ENCODE results near the gene VPS18. TPM values are rescaled to one million over a fixed set of nuclear protein-coding genes. Genes with fewer than 3 reads are reported as not detected.

VPS18 gene
- total RNA-seq, 4 donors from 2014 or later = 15.7 to 26.8 (median 23.8) TPM

DNA sequence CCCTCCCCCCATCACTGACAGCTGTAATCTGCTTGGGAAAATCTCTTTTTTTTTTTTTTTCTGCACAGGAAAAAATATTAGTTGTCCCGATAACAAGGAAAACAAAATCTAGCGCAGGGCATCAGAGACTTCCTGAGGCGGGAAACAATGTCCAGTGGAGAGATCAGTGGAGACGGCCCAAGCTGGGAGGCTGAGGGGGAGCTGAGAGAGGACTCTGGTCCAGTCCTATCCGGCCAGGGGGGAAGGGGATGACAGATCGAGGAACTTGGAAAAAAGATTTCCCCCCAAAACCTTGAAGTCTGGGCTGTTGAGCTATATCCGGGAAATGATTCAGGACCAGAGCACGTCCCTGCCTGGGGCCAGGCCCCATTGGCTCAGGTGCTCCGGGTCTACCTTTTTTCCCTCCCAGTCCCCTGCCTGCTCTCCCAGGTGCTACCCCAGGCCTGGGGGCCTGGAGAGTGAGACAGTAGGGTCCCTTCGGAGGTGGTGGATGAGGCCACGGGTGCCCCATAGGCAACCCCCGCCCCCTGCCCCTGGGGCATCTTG lies 20.9 kb downstream of the VPS18 start:
- no peak overlapping the region for H3K27ac ChIP-seq
- H3K4me1 ChIP-seq = no peaks in the 10 kb centered on the region
- H3K27me3 ChIP-seq = no peaks in the 10 kb centered on the region
- H3K4me3 ChIP-seq = no peak overlapping the region
- no peaks in the 10 kb centered on the region for H3K9me3 ChIP-seq
- H3K36me3 ChIP-seq = no peaks in the 10 kb centered on the region
- TF ChIP-seq POLR2A (IDR thresholded peaks at IDR 0.05) = no peak
- TF ChIP-seq, protein P1, sequence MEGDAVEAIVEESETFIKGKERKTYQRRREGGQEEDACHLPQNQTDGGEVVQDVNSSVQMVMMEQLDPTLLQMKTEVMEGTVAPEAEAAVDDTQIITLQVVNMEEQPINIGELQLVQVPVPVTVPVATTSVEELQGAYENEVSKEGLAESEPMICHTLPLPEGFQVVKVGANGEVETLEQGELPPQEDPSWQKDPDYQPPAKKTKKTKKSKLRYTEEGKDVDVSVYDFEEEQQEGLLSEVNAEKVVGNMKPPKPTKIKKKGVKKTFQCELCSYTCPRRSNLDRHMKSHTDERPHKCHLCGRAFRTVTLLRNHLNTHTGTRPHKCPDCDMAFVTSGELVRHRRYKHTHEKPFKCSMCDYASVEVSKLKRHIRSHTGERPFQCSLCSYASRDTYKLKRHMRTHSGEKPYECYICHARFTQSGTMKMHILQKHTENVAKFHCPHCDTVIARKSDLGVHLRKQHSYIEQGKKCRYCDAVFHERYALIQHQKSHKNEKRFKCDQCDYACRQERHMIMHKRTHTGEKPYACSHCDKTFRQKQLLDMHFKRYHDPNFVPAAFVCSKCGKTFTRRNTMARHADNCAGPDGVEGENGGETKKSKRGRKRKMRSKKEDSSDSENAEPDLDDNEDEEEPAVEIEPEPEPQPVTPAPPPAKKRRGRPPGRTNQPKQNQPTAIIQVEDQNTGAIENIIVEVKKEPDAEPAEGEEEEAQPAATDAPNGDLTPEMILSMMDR (IDR thresholded peaks at IDR 0.05) = no peak
- no peak for DNase-seq

- no peak overlapping the region for H3K27ac ChIP-seq
- DNase-seq = no peak
- H3K36me3 ChIP-seq = no peaks in the 10 kb centered on the region
- no peaks in the 10 kb centered on the region for H3K9me3 ChIP-seq
- TF ChIP-seq, protein P1 (IDR thresholded peaks at IDR 0.05) = no peak
- TF ChIP-seq POLR2A (IDR thresholded peaks at IDR 0.05) = no peak
- no peaks in the 10 kb centered on the region for H3K4me1 ChIP-seq
- no peak overlapping the region for H3K4me3 ChIP-seq
- H3K27me3 ChIP-seq = no peaks in the 10 kb centered on the region
Observed at GRCh38 chr15:40915679-40916078, 21.4 kb downstream of the VPS18 start.

DNA sequence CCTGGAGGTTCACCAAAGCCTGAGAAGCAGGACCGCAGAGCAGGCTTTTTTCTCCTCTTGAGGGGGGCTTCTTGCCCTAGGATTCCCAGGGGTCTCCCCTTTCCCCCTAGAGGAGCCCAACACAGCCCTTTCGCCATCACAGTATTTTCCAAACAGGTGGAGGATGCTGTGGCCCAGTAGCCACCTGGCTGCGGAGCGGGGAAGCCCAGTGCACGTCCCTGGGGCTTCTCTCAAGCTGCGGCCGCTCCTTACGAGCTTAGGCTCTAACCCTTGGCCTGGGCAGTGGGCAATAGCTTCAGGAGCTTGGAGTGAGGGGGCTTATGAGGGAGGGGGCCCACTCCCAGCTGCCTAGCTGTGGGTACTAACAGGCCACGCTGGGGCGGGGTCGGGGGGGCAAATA lies 23.3 kb downstream of the VPS18 start:
- Histone ChIP-seq H3K4me1 (peaks cover 0 to 9% (median 0%) of the 10 kb centered on the region in 4 donors), H3K27me3 (no peaks in the 10 kb centered on the region), H3K27ac (peak overlapping the region in 2 of 4 donors; percentile 26 to 49), H3K4me3 (no peak overlapping the region), H3K36me3 (no peaks in the 10 kb centered on the region), H3K9me3 (no peaks in the 10 kb centered on the region)
- DNase-seq = no peak
- TF ChIP-seq, protein P1 (IDR thresholded peaks at IDR 0.05) = no peak
- no peak for TF ChIP-seq POLR2A (IDR thresholded peaks at IDR 0.05)

- no peaks in the 10 kb centered on the region for H3K27me3 ChIP-seq
- H3K4me1 ChIP-seq = peaks cover 0 to 16% (median 0%) of the 10 kb centered on the region in 4 donors
- no peaks in the 10 kb centered on the region for H3K9me3 ChIP-seq
- H3K4me3 ChIP-seq = no peak overlapping the region
- TF ChIP-seq, protein P1 (IDR thresholded peaks at IDR 0.05) = no peak
- TF ChIP-seq POLR2A (IDR thresholded peaks at IDR 0.05) = no peak
- no peak for DNase-seq
- peak overlapping the region in 2 of 4 donors; percentile 26 to 49 for H3K27ac ChIP-seq
- H3K36me3 ChIP-seq = no peaks in the 10 kb centered on the region
Observed at GRCh38 chr15:40918146-40918798, 24.0 kb downstream of the VPS18 start.

DNA sequence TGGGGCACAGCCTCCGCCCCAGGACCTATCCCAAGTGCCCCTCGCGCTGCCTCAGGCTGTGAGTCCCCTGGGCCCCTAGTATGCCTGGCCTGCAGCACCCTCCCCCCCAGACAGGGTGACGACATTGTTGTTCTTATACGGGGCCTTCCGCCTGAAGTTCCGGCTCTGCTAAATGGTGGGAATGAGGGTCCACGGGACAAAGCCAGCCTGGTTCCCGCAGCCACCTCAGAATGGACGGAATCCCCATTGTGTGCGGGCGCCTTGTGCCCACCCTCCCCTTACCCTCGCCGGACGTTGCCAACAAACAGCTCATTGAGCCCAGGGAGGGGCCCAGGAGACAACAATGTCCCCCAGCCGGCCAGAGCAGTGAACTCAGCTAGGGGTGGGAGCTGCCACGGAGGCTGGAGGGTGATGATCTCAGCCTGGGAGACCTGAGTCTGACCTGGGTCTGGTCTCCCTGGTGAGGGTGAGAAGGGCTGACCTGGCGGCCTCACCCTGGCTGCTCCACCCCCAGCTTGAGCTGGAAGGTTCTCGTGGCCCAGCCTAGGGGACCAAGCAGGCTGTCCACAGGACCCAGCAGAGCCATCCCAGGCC lies 24.6 kb downstream of the VPS18 start:
- peaks cover 0 to 22% (median 0%) of the 10 kb centered on the region in 4 donors for H3K4me1 ChIP-seq

More for the DNA sequence above, 24.6 kb downstream of the VPS18 start:
- Histone ChIP-seq H3K27me3 (no peaks in the 10 kb centered on the region), H3K27ac (peak overlapping the region in 2 of 4 donors; percentile 26 to 49), H3K36me3 (no peaks in the 10 kb centered on the region), H3K9me3 (no peaks in the 10 kb centered on the region), H3K4me3 (no peak overlapping the region)
- DNase-seq = no peak
- TF ChIP-seq, protein P1 (IDR thresholded peaks at IDR 0.05) = no peak
- no peak for TF ChIP-seq POLR2A (IDR thresholded peaks at IDR 0.05)

All from Peyer's patch (tissue), 4 donors.